HEK293T (cell line): Measurements from ENCODE around the gene DPP4.

Experiments
- ARNT ChIP-seq: fragments of 450-650 bp; IDR thresholded peaks from 2 replicates; pipeline ENCODE4 v1.6.1; 2017; ENCODE audit warnings: mild to moderate bottlenecking
- BHLHE40 ChIP-seq: fragments of 450-650 bp; IDR thresholded peaks from 2 replicates; pipeline ENCODE4 v1.6.1; 2016; ENCODE audit warnings: mild to moderate bottlenecking, moderate library complexity, borderline replicate concordance
- CTBP1 ChIP-seq: fragments of 450-650 bp; IDR thresholded peaks from 2 replicates; pipeline ENCODE4 v1.6.1; 2016; ENCODE audit warnings: borderline replicate concordance
- ELF4 ChIP-seq: fragments of 450-650 bp; IDR thresholded peaks from 2 replicates; pipeline ENCODE4 v1.6.1; 2017; ENCODE audit warnings: antibody characterized with exemption
- FOXA1 ChIP-seq: fragments of 450-650 bp; IDR thresholded peaks from 2 replicates; pipeline ENCODE4 v1.6.1; 2016; ENCODE audit warnings: mild to moderate bottlenecking
- FOXK2 ChIP-seq: fragments of 450-650 bp; IDR thresholded peaks from 2 replicates; pipeline ENCODE4 v1.6.1; 2016; ENCODE audit warnings: mild to moderate bottlenecking
- FOXM1 ChIP-seq: fragments of 450-650 bp; IDR thresholded peaks from 2 replicates; pipeline ENCODE4 v1.6.1; 2017; ENCODE audit warnings: mild to moderate bottlenecking, borderline replicate concordance
- HDGF ChIP-seq: fragments of 450-650 bp; IDR thresholded peaks from 2 replicates; pipeline ENCODE4 v1.6.1; 2017; ENCODE audit warnings: antibody characterized with exemption, borderline replicate concordance
- LEF1 ChIP-seq: fragments of 450-650 bp; IDR thresholded peaks from 2 replicates; pipeline ENCODE4 v1.6.1; 2017; ENCODE audit warnings: mild to moderate bottlenecking, borderline replicate concordance
- PKNOX1 ChIP-seq: fragments of 450-650 bp; IDR thresholded peaks from 2 replicates; pipeline ENCODE4 v1.6.1; 2016
- SP1 ChIP-seq: fragments of 450-650 bp; IDR thresholded peaks from 2 replicates; pipeline ENCODE4 v1.6.1; 2017
- SUZ12 ChIP-seq: fragments of 450-650 bp; IDR thresholded peaks from 2 replicates; pipeline ENCODE4 v1.6.1; 2016; ENCODE audit warnings: mild to moderate bottlenecking
- TARDBP ChIP-seq: fragments of 450-650 bp; IDR thresholded peaks from 2 replicates; pipeline ENCODE4 v1.6.1; 2016
- ZNF384 ChIP-seq: fragments of 450-650 bp; IDR thresholded peaks from 2 replicates; pipeline ENCODE4 v1.6.1; 2016

- TF ChIP-seq TARDBP (no peak), FOXK2 (no peak), BHLHE40 (no peak), SUZ12 (no peak), PKNOX1 (no peak), FOXA1 (no peak), FOXM1 (no peak), SP1 (no peak), ZNF384 (no peak), HDGF (no peak), ELF4 (no peak), LEF1 (no peak), ARNT (no peak), CTBP1 (no peak)
Observed at GRCh38 chr2:162011706-162012564, 62.1 kb downstream of the DPP4 start.
